CD4-positive, alpha-beta T cell (primary cell): Measurements from ENCODE around the gene FILIP1L. TPM values are rescaled to one million over a fixed set of nuclear protein-coding genes. Genes with fewer than 3 reads are reported as not detected.

Experiments
- ATAC-seq: fragments of 200-7000 bp; cut with Tn5 transposase; one replicate; pipeline ENCODE4 v1.10.0; 2022; ENCODE audit warnings: mild to moderate bottlenecking; ENCODE audit not compliant: poor library complexity
- CTCF ChIA-PET: fragments of 350-600 bp; sonication (Branson Sonifier 250); formaldehyde crosslinking; loops from one replicate; lab custom pipeline; 2021; ENCODE audit warnings: antibody characterized with exemption, inconsistent platforms; lab: Charles Lee
- POLR2A ChIA-PET: fragments of 350-600 bp; sonication (Branson Sonifier 250); formaldehyde crosslinking; loops from one replicate; lab custom pipeline; 2021; ENCODE audit warnings: antibody characterized with exemption, inconsistent platforms; lab: Charles Lee
- DNase-seq, 14 experiments: peaks; one replicate each; pipeline ENCODE4 v3.0.0-alpha.2; 2013 to 2020; ENCODE audit warnings: mixed read lengths in 2 of 14
- H3K27ac ChIP-seq, 2 donors: one replicate each; pipeline versions ENCODE4 v1.5.1 to v1.7.0; 2013; ENCODE audit warnings: low read length in 2 of 2, low read depth in 1 of 2, mild to moderate bottlenecking in 1 of 2
- H3K27me3 ChIP-seq, 2 experiments: 1 replicate in 1 of 2; 2 replicates in 1 of 2; pipeline versions ENCODE4 v1.6.1 to v1.7.0; 2013; ENCODE audit warnings: low read length in 2 of 2, control low read depth in 1 of 2, mild to moderate bottlenecking in 1 of 2, moderate library complexity in 1 of 2; ENCODE audit not compliant: insufficient read depth in 2 of 2, control insufficient read depth in 1 of 2
- H3K36me3 ChIP-seq: one replicate; pipeline ENCODE4 v1.6.1; 2013; ENCODE audit warnings: low read length, control low read depth; ENCODE audit not compliant: insufficient read depth
- H3K4me1 ChIP-seq: one replicate; pipeline ENCODE4 v1.6.1; 2013; ENCODE audit warnings: low read length, control low read depth; ENCODE audit not compliant: insufficient read depth
- H3K4me3 ChIP-seq: one replicate; pipeline ENCODE4 v1.5.1; 2013; ENCODE audit warnings: mild to moderate bottlenecking, low read length, moderate library complexity
- H3K9me3 ChIP-seq, 2 experiments: 1 replicate in 1 of 2; 2 replicates in 1 of 2; pipeline versions ENCODE4 v1.6.1 to v1.7.0; 2013; ENCODE audit warnings: low read length in 2 of 2, mild to moderate bottlenecking in 2 of 2, control low read depth in 1 of 2, moderate library complexity in 1 of 2; ENCODE audit not compliant: control insufficient read depth in 1 of 2, insufficient read depth in 1 of 2
- H3K27ac Mint-ChIP-seq: one replicate; pipeline ENCODE4 v1.8.0; 2020; ENCODE audit warnings: mixed read lengths
- H3K27me3 Mint-ChIP-seq: one replicate; pipeline ENCODE4 v1.8.0; 2021; ENCODE audit warnings: mixed read lengths
- H3K36me3 Mint-ChIP-seq: one replicate; pipeline ENCODE4 v1.8.0; 2021; ENCODE audit warnings: low read depth, mixed read lengths
- H3K4me1 Mint-ChIP-seq: one replicate; pipeline ENCODE4 v1.8.0; 2021; ENCODE audit warnings: low read depth, mixed read lengths
- H3K4me3 Mint-ChIP-seq: one replicate; pipeline ENCODE4 v1.8.0; 2020; ENCODE audit warnings: mild to moderate bottlenecking, mixed read lengths
- H3K9me3 Mint-ChIP-seq: one replicate; pipeline ENCODE4 v1.8.0; 2020; ENCODE audit warnings: mixed read lengths
- intact Hi-C, 2 experiments: fragments of 100-400 bp; cut with DNase I in 1 of 2; cut with micrococcal nuclease in 1 of 2; formaldehyde crosslinking; loops; one replicate each; pipeline versions ENCODE4 v1.15.1 to v1.9.0; 2023 to 2025; cut with DNase I, micrococcal nuclease
- total RNA-seq, 174 experiments: library from RNA in 2 of 174; stranded (reverse) in 2 of 174; gene quantifications; one replicate each; pipeline ENCODE4 v1.2.3 and lab custom pipeline; 2021 to 2026
- TF ChIP-seq, protein P1 (sequence below): fragments of 200-600 bp; IDR thresholded peaks from one replicate; pipeline ENCODE4 v1.8.0; 2022; ENCODE audit warnings: antibody characterized with exemption, mild to moderate bottlenecking

Gene FILIP1L
- total RNA-seq, 2 experiments from 2014 or later, result 0.08 to 0.28 TPM

- Mint-ChIP-seq H3K9me3 (no peaks in the 10 kb centered on the region), H3K4me3 (no peak overlapping the region), H3K27me3 (no peaks in the 10 kb centered on the region), H3K4me1 (peaks cover 19% of the 10 kb centered on the region), H3K27ac (no peak overlapping the region), H3K36me3 (no peaks in the 10 kb centered on the region)
- intact Hi-C loops, result no loop called here
- H3K27me3 ChIP-seq, result no peaks in the 10 kb centered on the region
- DNase-seq (no peak), ATAC-seq (no peak)
- ChIA-PET POLR2A (no interaction called here), CTCF (no interaction called here)
- H3K27ac ChIP-seq, result no peak overlapping the region
- H3K4me1 ChIP-seq, result peaks cover 3% of the 10 kb centered on the region
- TF ChIP-seq, protein P1, sequence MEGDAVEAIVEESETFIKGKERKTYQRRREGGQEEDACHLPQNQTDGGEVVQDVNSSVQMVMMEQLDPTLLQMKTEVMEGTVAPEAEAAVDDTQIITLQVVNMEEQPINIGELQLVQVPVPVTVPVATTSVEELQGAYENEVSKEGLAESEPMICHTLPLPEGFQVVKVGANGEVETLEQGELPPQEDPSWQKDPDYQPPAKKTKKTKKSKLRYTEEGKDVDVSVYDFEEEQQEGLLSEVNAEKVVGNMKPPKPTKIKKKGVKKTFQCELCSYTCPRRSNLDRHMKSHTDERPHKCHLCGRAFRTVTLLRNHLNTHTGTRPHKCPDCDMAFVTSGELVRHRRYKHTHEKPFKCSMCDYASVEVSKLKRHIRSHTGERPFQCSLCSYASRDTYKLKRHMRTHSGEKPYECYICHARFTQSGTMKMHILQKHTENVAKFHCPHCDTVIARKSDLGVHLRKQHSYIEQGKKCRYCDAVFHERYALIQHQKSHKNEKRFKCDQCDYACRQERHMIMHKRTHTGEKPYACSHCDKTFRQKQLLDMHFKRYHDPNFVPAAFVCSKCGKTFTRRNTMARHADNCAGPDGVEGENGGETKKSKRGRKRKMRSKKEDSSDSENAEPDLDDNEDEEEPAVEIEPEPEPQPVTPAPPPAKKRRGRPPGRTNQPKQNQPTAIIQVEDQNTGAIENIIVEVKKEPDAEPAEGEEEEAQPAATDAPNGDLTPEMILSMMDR, result no peak
- H3K36me3 ChIP-seq, result no peaks in the 10 kb centered on the region
- H3K4me3 ChIP-seq, result no peak overlapping the region
- no peaks in the 10 kb centered on the region for H3K9me3 ChIP-seq
Measured at GRCh38 chr3:99861216-99861615, 253.1 kb downstream of the FILIP1L start.

GRCh38 chr3:99859825-99860224, 254.5 kb downstream of the FILIP1L start:
- DNase-seq (no peak), ATAC-seq (no peak)
- ChIA-PET CTCF (interaction anchor here (0.9 to 1.3 kb wide), 2 partner anchors 10 to 16 kb away, joined by 3 read pairs; no protein-coding TSS in a partner anchor), POLR2A (no interaction called here)
- no peak overlapping the region for H3K27ac Mint-ChIP-seq
- Histone ChIP-seq H3K4me3 (no peak overlapping the region), H3K36me3 (no peaks in the 10 kb centered on the region), H3K27me3 (no peaks in the 10 kb centered on the region), H3K9me3 (no peaks in the 10 kb centered on the region), H3K27ac (no peak overlapping the region), H3K4me1 (no peaks in the 10 kb centered on the region)
- H3K9me3 Mint-ChIP-seq, result no peaks in the 10 kb centered on the region
- peaks cover 6% of the 10 kb centered on the region for H3K36me3 Mint-ChIP-seq
- TF ChIP-seq, protein P1, result no peak
- H3K4me1 Mint-ChIP-seq, result peaks cover 8% of the 10 kb centered on the region
- intact Hi-C loops, result no loop called here
- no peak overlapping the region for H3K4me3 Mint-ChIP-seq
- no peaks in the 10 kb centered on the region for H3K27me3 Mint-ChIP-seq

GRCh38 chr3:99858469-99858868, 255.8 kb downstream of the FILIP1L start:
- Histone ChIP-seq H3K9me3 (no peaks in the 10 kb centered on the region), H3K27ac (no peak overlapping the region), H3K36me3 (no peaks in the 10 kb centered on the region), H3K27me3 (no peaks in the 10 kb centered on the region), H3K4me1 (no peaks in the 10 kb centered on the region), H3K4me3 (no peak overlapping the region)
- Mint-ChIP-seq H3K27ac (no peak overlapping the region), H3K27me3 (no peaks in the 10 kb centered on the region), H3K9me3 (no peaks in the 10 kb centered on the region), H3K36me3 (peaks cover 6% of the 10 kb centered on the region), H3K4me1 (no peaks in the 10 kb centered on the region), H3K4me3 (no peak overlapping the region)
- ChIA-PET POLR2A (no interaction called here), CTCF (no interaction called here)
- TF ChIP-seq, protein P1, result no peak
- no peak for ATAC-seq
- DNase-seq, result no peak
- intact Hi-C loops, result no loop called here
